Gastrocnemius medialis (tissue), 4 donors: ENCODE measurements around the gene IDH2. TPM values are rescaled to one million over a fixed set of nuclear protein-coding genes. Genes with fewer than 3 reads are reported as not detected.

Experiments
- ATAC-seq, 2 donors: fragments of 150-250 bp; one replicate each; pipeline ENCODE4 v1.9.1; 2016
- DNase-seq, 2 donors: peaks; one replicate each; pipeline ENCODE4 v3.0.0-alpha.2; 2019
- H3K27ac ChIP-seq, 4 donors: fragments of 200-600 bp; sonication (generic); 1 replicate in 1 of 4; 2 replicates in 3 of 4; pipeline ENCODE4 v1.5.1; 2016 to 2018; ENCODE audit warnings: mild to moderate bottlenecking in 2 of 4, moderate library complexity in 1 of 4
- H3K27me3 ChIP-seq, 3 donors: fragments of 200-600 bp; sonication (generic) in 2 of 3; 1 replicate in 1 of 3; 2 replicates in 2 of 3; pipeline versions ENCODE4 v1.5.1 to v1.6.0; 2016 to 2019; ENCODE audit warnings: mild to moderate bottlenecking in 1 of 3, moderate library complexity in 1 of 3
- H3K36me3 ChIP-seq, 2 donors: fragments of 200-600 bp; sonication (generic) in 1 of 2; one replicate each; pipeline ENCODE4 v1.5.1; 2017 to 2018
- H3K4me1 ChIP-seq, 2 donors: fragments of 200-600 bp; sonication (generic) in 1 of 2; one replicate each; pipeline ENCODE4 v1.5.1; 2016 to 2017; ENCODE audit warnings: mild to moderate bottlenecking in 2 of 2
- H3K4me3 ChIP-seq, 4 donors: fragments of 200-600 bp; sonication (generic) in 3 of 4; 1 replicate in 1 of 4; 2 replicates in 3 of 4; pipeline ENCODE4 v1.5.1; 2016 to 2019; ENCODE audit warnings: mild to moderate bottlenecking in 2 of 4
- H3K9me3 ChIP-seq, 3 donors: fragments of 200-600 bp; sonication (generic) in 2 of 3; 1 replicate in 1 of 3; 2 replicates in 2 of 3; pipeline ENCODE4 v1.5.1; 2016 to 2019
- POLR2A ChIP-seq, 2 donors: fragments of 450-650 bp; IDR thresholded peaks; one replicate each; pipeline ENCODE4 v1.6.1; 2017; ENCODE audit warnings: antibody characterized with exemption in 2 of 2, mild to moderate bottlenecking in 2 of 2, moderate library complexity in 2 of 2
- in situ Hi-C, 4 donors: fragments of 200-750 bp; cut with MboI; loops; one replicate each; pipeline versions ENCODE4 v1.15.0 to v1.8.0; 2017; ENCODE audit warnings: low sequenced_read_pairs in 4 of 4
- intact Hi-C: fragments of 100-400 bp; cut with DNase I; formaldehyde crosslinking; loops from one replicate; pipeline ENCODE4 v1.15.1; 2023; ENCODE audit warnings: low total_unique reads
- total RNA-seq, 4 donors: library from RNA; depleted of rRNA; stranded (reverse); fragments of >200 nt; gene quantifications; one replicate each; pipeline versions ENCODE4 v1.1.0 to v1.2.3, GENCODE V29; 2016
- TF ChIP-seq, protein P1 (sequence below), 5 experiments: fragments of 450-650 bp in 3 of 5; fragments of 200-600 bp in 2 of 5; sonication (generic) in 2 of 5; IDR thresholded peaks in 4 of 5; conservative IDR thresholded peaks in 1 of 5; 1 replicate in 4 of 5; 2 replicates in 1 of 5; pipeline ENCODE4 v1.5.1; 2016 to 2019; ENCODE audit warnings: antibody characterized with exemption in 5 of 5, mild to moderate bottlenecking in 3 of 5, moderate library complexity in 3 of 5

The IDH2 gene
- total RNA-seq, 4 donors from 2014 or later: 349 to 547 (median 423) TPM

DNA sequence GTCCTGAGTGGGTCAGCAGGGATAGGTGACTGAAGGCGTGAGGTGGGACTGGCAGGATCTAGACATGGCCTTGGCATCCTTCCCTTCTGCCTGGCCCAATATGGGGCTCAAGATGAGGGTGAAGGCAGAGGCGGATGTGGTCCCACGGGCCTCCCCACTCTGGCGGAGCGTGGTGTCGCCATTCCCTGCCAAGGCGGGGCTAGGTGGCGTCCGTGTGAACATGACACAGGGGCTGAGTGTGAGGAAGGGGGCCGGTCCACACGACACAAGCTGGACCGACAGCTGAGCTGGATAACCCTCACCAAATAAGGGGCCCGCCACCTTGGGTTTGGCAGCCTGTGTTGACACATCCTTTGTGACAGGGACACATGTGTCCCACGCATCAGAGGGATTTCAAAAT lies 58.1 kb downstream of the IDH2 start:
- Histone ChIP-seq H3K36me3 (no peaks in the 10 kb centered on the region), H3K27ac (no peak overlapping the region), H3K4me1 (peaks cover 22 to 34% of the 10 kb centered on the region in 2 donors), H3K9me3 (no peaks in the 10 kb centered on the region), H3K27me3 (no peaks in the 10 kb centered on the region), H3K4me3 (no peak overlapping the region)
- ATAC-seq (no peak), DNase-seq (no peak)
- intact Hi-C loops (no loop called here), in situ Hi-C loops (no loop called here)
- TF ChIP-seq POLR2A (IDR thresholded peaks at IDR 0.05): no peak
- TF ChIP-seq, protein P1, sequence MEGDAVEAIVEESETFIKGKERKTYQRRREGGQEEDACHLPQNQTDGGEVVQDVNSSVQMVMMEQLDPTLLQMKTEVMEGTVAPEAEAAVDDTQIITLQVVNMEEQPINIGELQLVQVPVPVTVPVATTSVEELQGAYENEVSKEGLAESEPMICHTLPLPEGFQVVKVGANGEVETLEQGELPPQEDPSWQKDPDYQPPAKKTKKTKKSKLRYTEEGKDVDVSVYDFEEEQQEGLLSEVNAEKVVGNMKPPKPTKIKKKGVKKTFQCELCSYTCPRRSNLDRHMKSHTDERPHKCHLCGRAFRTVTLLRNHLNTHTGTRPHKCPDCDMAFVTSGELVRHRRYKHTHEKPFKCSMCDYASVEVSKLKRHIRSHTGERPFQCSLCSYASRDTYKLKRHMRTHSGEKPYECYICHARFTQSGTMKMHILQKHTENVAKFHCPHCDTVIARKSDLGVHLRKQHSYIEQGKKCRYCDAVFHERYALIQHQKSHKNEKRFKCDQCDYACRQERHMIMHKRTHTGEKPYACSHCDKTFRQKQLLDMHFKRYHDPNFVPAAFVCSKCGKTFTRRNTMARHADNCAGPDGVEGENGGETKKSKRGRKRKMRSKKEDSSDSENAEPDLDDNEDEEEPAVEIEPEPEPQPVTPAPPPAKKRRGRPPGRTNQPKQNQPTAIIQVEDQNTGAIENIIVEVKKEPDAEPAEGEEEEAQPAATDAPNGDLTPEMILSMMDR (IDR thresholded peaks at IDR 0.05 in 4 of 5, conservative IDR thresholded peaks at IDR 0.05 in 1 of 5): no peak

DNA sequence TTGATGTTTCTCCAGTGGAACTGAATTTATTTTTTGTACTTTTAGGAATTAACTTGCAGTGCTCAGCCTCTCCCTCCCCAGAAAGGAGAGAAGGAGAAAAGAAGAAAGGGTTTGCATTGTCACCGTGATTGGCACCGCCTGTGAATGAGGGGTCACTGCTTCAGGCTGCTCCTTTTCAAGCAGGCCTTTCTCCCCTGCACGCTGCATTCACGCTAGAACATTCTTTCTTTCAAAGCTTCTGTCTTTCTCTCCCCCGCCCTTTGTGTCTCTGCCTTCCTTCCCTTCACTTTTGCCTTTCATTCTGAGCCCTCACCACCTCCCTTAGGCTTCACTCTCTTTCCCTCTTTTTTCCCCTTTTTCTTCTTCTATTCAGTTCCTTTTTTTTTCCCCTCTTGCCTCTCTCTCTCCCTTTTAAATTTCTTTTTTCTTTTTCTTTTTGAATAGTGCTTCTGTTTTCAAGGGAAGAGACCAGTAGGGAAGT lies 58.7 kb downstream of the IDH2 start:
- Histone ChIP-seq H3K4me1 (peaks cover 20 to 36% of the 10 kb centered on the region in 2 donors), H3K36me3 (no peaks in the 10 kb centered on the region), H3K9me3 (no peaks in the 10 kb centered on the region), H3K4me3 (no peak overlapping the region), H3K27me3 (no peaks in the 10 kb centered on the region), H3K27ac (no peak overlapping the region)
- ATAC-seq: no peak
- DNase-seq: no peak
- in situ Hi-C loops (no loop called here), intact Hi-C loops (no loop called here)
- no peak for TF ChIP-seq POLR2A (IDR thresholded peaks at IDR 0.05)
- TF ChIP-seq, protein P1 (IDR thresholded peaks at IDR 0.05 in 4 of 5, conservative IDR thresholded peaks at IDR 0.05 in 1 of 5): no peak

DNA sequence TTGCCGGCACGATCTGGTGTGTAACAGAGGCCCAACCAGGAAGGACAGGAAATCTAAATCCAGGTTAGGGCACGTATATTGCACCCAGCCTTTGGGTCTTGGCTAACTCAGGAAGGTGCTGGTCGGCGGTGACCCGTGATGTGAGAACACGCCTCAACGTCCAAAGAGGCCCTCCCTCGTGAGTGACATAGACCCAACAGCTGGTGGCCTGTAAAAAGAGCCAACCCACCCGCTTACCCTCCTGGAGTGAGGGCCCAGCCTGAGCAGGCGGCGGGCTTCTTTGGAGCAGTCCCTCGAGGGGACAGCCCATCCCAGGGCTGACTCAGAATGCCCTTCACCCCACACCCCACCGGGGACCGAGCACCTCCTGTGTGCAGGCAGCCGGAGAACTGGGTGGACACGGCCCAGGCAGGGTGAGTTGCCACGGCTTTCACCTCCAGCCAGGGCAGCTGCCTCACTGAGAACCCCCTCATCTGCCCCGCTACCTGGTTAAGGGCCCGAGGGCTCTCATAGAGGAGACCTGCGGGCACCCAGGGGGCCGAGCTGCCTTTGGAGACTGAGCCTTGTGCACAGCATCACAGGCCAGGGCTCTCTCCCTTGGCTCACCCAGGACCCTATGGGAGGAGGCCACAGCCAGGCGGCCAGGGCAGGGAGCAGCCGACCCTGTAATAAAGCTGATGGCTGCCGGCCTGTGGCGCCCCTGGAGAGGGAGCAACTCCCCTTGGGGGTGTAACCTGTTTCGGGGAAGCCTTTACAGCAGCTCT lies 59.3 kb downstream of the IDH2 start:
- H3K27me3 ChIP-seq: no peaks in the 10 kb centered on the region
- TF ChIP-seq, protein P1 (IDR thresholded peaks at IDR 0.05 in 4 of 5, conservative IDR thresholded peaks at IDR 0.05 in 1 of 5): no peak
- TF ChIP-seq POLR2A (IDR thresholded peaks at IDR 0.05): peak in 1 of 2 donors; percentile 31
- intact Hi-C loops: no loop called here
- H3K27ac ChIP-seq: peak overlapping the region in 2 of 4 donors; percentile 23 to 29
- no peaks in the 10 kb centered on the region for H3K9me3 ChIP-seq
- H3K4me1 ChIP-seq: peaks cover 18 to 36% of the 10 kb centered on the region in 2 donors
- H3K36me3 ChIP-seq: no peaks in the 10 kb centered on the region
- DNase-seq (peak in 1 of 2 donors; percentile 61), ATAC-seq (peak; percentile 22 to 31)
- in situ Hi-C loops: no loop called here
- H3K4me3 ChIP-seq: no peak overlapping the region

DNA sequence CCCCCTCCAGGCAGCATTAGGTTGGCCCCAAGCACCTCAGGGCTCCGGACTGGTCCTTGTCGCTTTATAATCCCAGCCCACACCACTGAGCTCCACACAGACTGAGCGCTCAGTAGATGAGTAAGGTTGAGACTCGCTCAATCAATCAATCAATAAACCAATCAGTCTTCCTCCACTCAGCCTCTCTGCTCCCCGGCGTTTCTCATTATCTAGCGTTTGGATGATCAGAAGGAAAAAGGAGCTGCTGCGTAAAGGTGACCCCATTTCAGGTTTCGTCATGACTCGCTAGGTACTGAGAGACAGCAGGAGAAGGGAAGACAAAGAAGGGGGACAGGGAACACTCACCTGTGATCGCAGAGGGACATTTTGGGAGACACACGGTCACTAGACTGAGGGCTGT lies 59.9 kb downstream of the IDH2 start:
- in situ Hi-C loops: no loop called here
- H3K4me1 ChIP-seq: peaks cover 14 to 34% of the 10 kb centered on the region in 2 donors

More for the DNA sequence above, 59.9 kb downstream of the IDH2 start:
- intact Hi-C loops: no loop called here
- no peaks in the 10 kb centered on the region for H3K36me3 ChIP-seq
- TF ChIP-seq POLR2A (IDR thresholded peaks at IDR 0.05): no peak
- TF ChIP-seq, protein P1 (IDR thresholded peaks at IDR 0.05 in 4 of 5, conservative IDR thresholded peaks at IDR 0.05 in 1 of 5): no peak
- H3K4me3 ChIP-seq: no peak overlapping the region
- no peak for DNase-seq
- ATAC-seq: no peak
- H3K27ac ChIP-seq: peak overlapping the region in 1 of 4 donors; percentile 29
- H3K27me3 ChIP-seq: no peaks in the 10 kb centered on the region
- no peaks in the 10 kb centered on the region for H3K9me3 ChIP-seq
